GM21390 (cell line): ENCODE data around the gene RREB1.

Experiments used
- ATAC-seq: cut with Tn5 transposase; IDR thresholded peaks from one replicate; pipeline ENCODE4 v1.9.1; 2021; ENCODE audit not compliant: unreplicated experiment

RREB1 gene

GRCh38 chr6:7292596-7293255, 185.0 kb downstream of the RREB1 start:
- no peak for ATAC-seq

GRCh38 chr6:7295916-7296315, 188.2 kb downstream of the RREB1 start:
- no peak for ATAC-seq

- no peak for ATAC-seq
These were observed 188.8 kb downstream of the RREB1 start for GRCh38 chr6:7296602-7297001.

- ATAC-seq: no peak
These were observed 190.4 kb downstream of the RREB1 start for GRCh38 chr6:7298113-7298512.

GRCh38 chr6:7300926-7301325, 193.2 kb downstream of the RREB1 start:
- no peak for ATAC-seq
